HG03095 (cell line): Measurements from ENCODE around the gene TMEM131L.

Experiments used
- ATAC-seq: cut with Tn5 transposase; IDR thresholded peaks from one replicate; pipeline ENCODE4 v1.9.1; 2021; ENCODE audit warnings: moderate library complexity; ENCODE audit not compliant: unreplicated experiment

Gene TMEM131L

GRCh38 chr4:153610623-153611376 lies 144.6 kb downstream of the TMEM131L start:
- ATAC-seq = no peak

DNA sequence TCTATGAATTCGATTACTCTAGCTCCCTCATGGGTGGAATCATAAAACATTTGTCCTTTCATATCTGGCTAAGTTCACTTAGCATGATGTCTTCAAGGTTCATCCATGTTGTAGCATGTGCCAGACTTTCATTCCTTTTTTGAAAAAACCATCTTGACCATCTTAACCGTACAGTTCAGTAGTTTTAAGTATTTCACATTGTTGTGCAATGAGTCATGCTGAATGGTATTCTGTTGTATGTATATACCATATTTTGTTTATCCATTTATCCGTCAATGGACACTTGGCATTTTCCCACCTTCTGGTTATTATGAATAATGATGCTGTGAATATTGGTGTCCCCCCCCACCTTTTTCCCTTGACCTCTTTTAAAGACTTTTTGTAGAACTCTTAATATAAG lies 145.5 kb downstream of the TMEM131L start:
- no peak for ATAC-seq

DNA sequence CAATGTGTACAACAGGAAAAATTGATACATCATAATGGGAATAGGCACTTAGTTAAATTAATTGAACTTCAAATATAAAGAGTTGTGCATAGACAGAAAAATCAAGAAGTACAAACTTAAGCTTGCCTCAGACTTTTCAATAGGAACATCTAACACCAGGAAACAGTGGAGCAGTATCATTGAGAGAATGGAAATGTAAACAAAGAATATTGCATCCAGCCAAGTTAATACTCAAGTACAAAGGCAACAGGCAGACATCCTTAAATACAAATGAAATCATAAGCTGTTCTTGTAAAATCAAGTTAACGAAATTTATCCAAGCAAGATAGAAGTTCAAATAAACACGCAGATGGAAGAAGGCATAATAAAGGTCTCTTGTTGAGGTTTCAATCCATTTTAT lies 146.7 kb downstream of the TMEM131L start:
- ATAC-seq = no peak

DNA sequence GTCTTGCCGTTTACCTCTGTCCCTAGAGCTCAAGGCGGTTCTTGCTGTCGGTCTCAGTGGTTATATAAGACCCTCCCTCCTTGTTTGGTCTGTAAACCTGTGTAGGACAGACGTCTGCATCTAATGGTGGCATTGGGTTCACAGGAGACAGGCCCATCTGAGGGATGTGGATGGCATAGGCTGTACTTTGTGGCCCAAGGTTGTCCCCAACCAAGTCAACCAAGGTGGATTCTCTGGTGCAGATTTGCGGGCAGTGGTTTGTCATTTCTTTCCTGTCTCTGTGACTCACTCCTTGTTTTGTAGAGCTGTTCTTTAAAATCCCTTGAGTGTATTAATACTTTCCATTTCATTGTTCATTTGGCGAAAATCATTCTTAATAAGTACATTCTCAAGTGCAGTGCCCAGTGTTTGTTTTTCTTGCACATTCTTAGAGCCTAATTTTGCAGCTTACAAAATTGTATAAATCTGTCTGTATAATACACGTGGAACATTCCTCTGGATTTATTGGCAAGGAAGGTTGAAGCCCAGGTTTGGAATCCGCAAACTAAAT lies 149.9 kb downstream of the TMEM131L start:
- ATAC-seq = no peak

GRCh38 chr4:153618833-153619232 lies 152.7 kb downstream of the TMEM131L start:
- no peak for ATAC-seq

DNA sequence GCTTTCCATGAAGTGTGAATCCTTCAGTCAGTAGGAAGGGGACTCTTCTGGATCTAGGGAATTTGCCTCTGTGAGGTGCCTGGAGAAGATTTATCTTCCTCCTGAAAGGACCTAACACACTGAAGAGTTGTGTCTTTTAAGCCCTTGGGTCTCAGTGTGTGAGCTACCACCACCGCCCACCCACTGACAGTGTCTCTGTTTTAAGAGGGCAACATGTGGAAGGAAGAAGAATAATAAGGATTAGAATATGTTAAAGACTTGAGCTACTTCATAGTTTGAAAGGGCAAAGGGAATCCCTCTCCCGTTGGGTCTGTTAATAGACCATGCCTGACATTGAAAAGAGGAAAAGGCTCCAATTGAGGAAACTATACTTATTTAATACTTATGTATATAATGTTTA lies 153.7 kb downstream of the TMEM131L start:
- ATAC-seq = no peak

DNA sequence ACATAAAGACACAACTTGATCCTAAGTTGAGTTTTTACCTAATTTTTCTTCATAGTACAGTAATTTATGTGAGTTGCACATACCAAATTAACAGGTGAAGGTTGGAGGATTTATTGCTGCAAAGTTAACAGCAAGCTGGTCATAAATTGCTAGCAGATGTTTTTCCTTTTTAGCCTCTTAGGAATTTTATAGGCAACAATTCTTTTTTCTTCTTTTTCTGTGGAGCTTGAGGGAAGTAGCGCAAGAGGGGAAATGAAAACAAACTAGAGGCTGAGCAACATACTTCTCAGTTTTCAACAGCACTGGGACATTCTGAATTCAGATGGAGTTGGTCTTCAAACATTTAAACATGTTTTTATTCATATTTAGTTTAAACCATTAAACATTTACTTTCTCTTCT lies 154.2 kb downstream of the TMEM131L start:
- no peak for ATAC-seq

- no peak for ATAC-seq
Observed at GRCh38 chr4:153622093-153622492, 155.9 kb downstream of the TMEM131L start.

DNA sequence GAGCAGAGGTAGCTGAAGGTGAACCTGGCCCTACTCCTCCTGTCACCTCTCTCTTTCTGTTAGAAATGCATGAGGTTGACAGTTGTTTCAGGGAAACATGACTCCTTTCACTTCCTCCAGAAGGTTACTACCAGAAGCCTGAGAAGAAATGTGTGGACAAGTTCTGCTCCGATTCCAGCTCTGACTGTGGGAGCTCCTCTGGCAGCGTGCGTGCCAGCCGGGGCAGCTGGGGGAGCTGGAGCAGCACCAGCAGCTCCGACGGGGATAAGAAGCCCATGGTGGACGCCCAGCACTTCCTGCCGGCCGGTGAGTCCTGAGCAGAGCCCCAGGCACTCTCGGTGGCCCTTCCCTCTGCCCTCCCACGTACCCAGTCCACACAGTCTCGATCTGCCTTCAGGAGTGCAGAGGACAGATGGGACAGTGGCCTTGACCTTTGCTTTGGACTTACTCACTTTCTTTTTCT lies 156.6 kb downstream of the TMEM131L start:
- no peak for ATAC-seq

GRCh38 chr4:153623491-153623890 lies 157.3 kb downstream of the TMEM131L start:
- no peak for ATAC-seq

GRCh38 chr4:153628796-153629315 lies 162.7 kb downstream of the TMEM131L start:
- ATAC-seq = no peak

DNA sequence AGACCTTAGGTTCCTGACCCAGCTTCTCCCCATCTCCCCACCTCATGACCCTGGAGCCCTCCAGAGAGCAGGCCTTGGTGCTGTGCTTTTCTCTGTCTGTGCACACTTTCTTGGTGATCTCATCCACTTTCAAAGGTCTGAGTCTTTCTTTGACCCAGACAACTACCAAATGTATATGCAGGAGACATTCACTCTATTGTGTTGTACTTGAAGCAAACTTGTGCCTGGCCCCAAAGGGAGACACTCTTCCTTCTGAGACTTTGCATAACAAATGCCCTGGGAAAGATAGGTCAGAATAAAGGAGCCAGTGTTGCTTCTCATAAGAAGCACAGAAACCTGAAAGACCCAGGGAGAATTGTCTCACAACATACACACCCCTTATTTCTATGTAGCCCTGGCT lies 163.6 kb downstream of the TMEM131L start:
- no peak for ATAC-seq

- ATAC-seq = no peak
Observed at GRCh38 chr4:153634738-153635353, 168.7 kb downstream of the TMEM131L start.

- no peak for ATAC-seq
Observed at GRCh38 chr4:153635846-153636245, 169.7 kb downstream of the TMEM131L start.

- no peak for ATAC-seq
Observed at GRCh38 chr4:153637201-153637600, 171.0 kb downstream of the TMEM131L start.

DNA sequence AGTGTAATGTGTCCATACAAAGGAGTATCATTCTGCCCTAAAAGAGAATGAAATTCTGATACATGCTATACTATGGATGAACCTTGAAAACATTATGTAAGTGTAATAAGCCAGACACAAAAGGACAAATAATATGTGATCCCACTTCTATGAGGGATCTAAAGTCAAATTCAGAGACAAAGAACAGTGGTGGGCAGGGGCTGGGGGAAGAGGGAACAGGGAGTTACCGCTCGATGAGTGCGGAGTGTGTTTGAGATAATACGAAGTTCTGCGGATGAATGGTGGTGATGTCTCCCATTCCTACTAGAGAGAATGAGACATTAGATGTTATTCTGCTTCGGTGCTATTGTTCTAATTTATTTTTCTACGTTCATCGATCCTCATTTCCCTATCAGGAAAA lies 171.9 kb downstream of the TMEM131L start:
- ATAC-seq = no peak

DNA sequence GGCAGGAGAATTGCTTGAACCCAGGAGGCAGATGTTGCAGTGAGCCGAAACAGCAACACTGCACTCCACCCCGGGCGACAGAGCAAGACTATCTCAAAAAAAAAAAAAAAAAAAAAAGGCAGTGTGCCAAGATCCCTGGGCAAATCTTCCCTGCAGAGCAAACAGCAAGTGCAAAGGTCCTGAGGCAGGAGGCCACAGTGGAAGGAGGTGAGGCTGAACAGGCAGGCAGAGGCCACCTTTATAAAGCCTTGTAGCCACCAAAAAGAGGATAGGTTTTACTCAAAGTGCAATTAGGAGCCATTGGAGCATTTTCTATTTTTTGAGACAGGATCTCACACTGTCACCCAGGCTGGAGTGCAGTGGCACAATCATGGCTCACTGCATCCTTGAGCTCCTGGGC lies 172.8 kb downstream of the TMEM131L start:
- no peak for ATAC-seq

- no peak for ATAC-seq
Observed at GRCh38 chr4:153639833-153640802, 174.0 kb downstream of the TMEM131L start.

DNA sequence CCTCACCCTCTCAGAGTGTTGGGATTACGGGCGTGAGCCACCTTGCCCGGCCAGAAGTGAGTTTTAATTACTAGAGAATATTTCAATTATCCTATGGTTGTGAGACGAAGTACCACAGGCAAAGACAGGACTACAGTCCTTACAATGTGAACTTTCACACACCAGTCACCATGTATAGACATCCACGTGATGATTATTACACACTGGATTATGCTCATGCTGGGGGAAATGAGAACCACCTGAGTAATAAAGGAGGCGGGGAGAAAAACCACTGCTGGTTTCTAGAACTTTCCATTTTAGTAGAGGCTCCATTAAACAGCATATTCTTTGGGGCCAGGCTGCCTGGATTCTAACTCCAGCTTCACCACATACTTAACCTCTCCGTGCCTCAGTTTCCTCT lies 175.4 kb downstream of the TMEM131L start:
- no peak for ATAC-seq

DNA sequence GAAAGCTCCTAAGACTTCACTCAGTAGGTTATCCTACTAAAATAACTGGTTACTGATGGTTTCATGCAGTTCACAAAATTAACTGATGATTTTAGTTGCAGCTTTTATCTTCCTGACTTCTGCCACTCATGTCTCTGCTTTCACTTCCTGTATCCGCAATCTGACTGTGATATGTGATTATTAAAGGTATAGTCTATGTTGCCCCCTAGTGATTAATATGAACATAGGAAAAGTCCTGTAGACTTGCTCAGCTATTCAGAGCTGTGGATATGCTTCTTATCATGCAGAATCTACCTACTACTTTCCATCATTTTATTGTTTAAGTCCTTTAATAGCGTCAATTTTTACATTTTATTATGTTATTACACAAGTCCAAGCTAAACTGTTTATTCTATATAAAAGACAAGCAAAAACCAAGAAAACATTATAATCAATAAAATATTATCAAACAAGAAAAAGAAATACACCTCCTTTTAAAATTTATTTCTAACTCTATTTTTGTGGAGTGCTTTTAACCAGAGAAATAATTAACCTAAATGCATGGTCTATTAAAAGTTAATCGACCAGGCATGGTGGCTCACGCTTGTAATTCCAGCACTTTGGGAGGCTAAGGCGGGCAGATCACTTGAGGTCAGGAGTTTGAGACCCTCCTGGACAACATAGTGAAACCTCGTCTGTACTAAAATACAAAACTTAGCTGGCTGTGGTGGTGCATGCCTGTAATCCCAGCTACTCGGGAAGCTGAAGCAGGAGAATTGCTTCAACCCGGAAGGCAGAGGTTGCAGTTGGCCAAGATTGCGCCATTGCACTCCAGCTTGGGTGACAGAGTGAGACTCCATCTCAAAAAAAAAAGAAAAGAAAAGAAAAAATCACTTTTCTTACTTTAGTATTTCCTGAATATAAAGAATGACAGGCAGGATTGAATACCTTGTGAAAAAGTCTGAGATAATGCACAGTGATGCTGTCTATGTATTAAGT lies 177.5 kb downstream of the TMEM131L start:
- ATAC-seq = peak; percentile 82
